RWPE2 (cell line): ENCODE measurements around the gene LRCOL1.

ENCODE experiments used
- ATAC-seq: fragments of 200-7000 bp; cut with Tn5 transposase; 3 replicates; pipeline ENCODE4 v1.9.1; 2021; ENCODE audit warnings: low read depth
- DNase-seq: peaks from one replicate; pipeline ENCODE4 v3.0.0-alpha.2; 2020; ENCODE audit warnings: low spot score
- H3K27ac ChIP-seq: fragments of 450-650 bp; 2 replicates; pipeline ENCODE4 v1.5.1; 2017; ENCODE audit warnings: mild to moderate bottlenecking; ENCODE audit not compliant: poor library complexity, severe bottlenecking
- H3K27me3 ChIP-seq: fragments of 250-450 bp; sonication (Bioruptor Pico); 2 replicates; pipeline ENCODE4 v1.5.1; 2021; ENCODE audit warnings: mild to moderate bottlenecking, moderate library complexity; ENCODE audit not compliant: insufficient read depth, poor library complexity, severe bottlenecking
- H3K36me3 ChIP-seq: fragments of 250-450 bp; sonication (Bioruptor Pico); 2 replicates; pipeline ENCODE4 v1.5.1; 2020; ENCODE audit warnings: low read depth, mild to moderate bottlenecking, moderate library complexity
- H3K4me1 ChIP-seq: fragments of 250-450 bp; sonication (Bioruptor Pico); 2 replicates; pipeline ENCODE4 v1.5.1; 2021; ENCODE audit warnings: mild to moderate bottlenecking, moderate library complexity; ENCODE audit not compliant: insufficient read depth, poor library complexity, severe bottlenecking
- H3K4me3 ChIP-seq: fragments of 250-450 bp; sonication (Bioruptor Pico); 2 replicates; pipeline ENCODE4 v1.5.1; 2021; ENCODE audit warnings: mild to moderate bottlenecking, moderate library complexity; ENCODE audit not compliant: severe bottlenecking
- H3K9me3 ChIP-seq: fragments of 250-450 bp; sonication (Bioruptor Pico); 2 replicates; pipeline ENCODE4 v1.5.1; 2021; ENCODE audit warnings: mild to moderate bottlenecking, moderate library complexity; ENCODE audit not compliant: severe bottlenecking
- TF ChIP-seq, protein P1 (sequence below): fragments of 450-650 bp; IDR thresholded peaks from one replicate; pipeline ENCODE4 v1.5.1; 2017; ENCODE audit warnings: mild to moderate bottlenecking, moderate library complexity; ENCODE audit not compliant: poor library complexity, severe bottlenecking

LRCOL1 gene

DNA sequence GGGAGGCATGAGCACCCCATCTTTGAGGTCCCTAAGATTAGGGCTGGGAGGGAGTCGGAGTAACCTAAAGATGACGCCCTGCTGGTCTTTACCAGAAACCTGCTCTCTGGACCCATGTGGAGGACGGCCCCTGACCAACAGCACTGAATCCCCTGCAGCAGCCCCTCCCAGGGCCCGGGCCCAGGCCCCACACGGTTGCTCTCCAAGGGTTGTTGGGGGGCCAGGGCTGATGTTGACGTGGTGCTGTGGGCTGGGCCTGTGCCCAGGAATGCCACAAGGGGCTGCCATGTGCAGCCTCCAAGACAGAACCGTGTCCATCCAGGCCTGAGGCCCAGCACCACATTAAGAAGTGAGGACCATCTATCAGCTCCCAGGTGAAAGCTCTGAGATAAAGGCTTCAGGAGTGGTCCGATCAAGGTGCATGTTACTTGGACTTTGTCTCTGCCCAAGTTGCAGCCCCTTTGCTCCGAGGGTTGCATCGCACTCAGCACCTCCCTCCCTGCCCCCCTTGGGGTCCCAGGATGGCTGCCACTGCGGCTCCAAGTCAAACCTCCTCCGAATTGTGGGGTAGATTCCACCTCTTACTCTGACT is 29.6 kb downstream of the LRCOL1 start:
- TF ChIP-seq, protein P1, sequence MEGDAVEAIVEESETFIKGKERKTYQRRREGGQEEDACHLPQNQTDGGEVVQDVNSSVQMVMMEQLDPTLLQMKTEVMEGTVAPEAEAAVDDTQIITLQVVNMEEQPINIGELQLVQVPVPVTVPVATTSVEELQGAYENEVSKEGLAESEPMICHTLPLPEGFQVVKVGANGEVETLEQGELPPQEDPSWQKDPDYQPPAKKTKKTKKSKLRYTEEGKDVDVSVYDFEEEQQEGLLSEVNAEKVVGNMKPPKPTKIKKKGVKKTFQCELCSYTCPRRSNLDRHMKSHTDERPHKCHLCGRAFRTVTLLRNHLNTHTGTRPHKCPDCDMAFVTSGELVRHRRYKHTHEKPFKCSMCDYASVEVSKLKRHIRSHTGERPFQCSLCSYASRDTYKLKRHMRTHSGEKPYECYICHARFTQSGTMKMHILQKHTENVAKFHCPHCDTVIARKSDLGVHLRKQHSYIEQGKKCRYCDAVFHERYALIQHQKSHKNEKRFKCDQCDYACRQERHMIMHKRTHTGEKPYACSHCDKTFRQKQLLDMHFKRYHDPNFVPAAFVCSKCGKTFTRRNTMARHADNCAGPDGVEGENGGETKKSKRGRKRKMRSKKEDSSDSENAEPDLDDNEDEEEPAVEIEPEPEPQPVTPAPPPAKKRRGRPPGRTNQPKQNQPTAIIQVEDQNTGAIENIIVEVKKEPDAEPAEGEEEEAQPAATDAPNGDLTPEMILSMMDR = no peak
- Histone ChIP-seq H3K36me3 (peaks cover 10% of the 10 kb centered on the region), H3K27me3 (no peaks in the 10 kb centered on the region), H3K9me3 (no peaks in the 10 kb centered on the region), H3K4me1 (no peaks in the 10 kb centered on the region), H3K27ac (no peak overlapping the region), H3K4me3 (no peak overlapping the region)
- ATAC-seq (no peak), DNase-seq (no peak)

DNA sequence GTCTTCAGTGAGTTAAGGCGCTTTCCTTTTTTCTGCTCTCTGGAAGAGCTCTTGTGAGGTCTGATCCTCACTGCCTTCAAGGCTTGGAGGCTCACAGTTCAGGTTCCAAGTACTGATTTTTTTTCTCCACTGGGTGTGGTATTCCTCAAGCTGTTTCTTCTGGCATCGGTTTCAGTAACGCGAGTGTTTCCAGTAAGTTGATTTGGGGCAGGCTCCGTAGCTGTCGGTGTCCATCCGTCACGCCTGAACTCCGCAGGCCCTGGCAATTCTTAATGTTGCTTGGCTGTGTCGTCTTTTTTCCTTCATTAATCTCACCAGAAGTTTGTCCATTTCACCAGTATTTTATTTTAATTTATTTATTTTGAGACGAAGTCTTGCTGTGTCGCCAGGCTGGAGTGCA is 30.6 kb downstream of the LRCOL1 start:
- TF ChIP-seq, protein P1 = no peak
- Histone ChIP-seq H3K4me3 (no peak overlapping the region), H3K27me3 (no peaks in the 10 kb centered on the region), H3K27ac (no peak overlapping the region), H3K9me3 (no peaks in the 10 kb centered on the region), H3K36me3 (peaks cover 10% of the 10 kb centered on the region), H3K4me1 (no peaks in the 10 kb centered on the region)
- DNase-seq (no peak), ATAC-seq (no peak)

DNA sequence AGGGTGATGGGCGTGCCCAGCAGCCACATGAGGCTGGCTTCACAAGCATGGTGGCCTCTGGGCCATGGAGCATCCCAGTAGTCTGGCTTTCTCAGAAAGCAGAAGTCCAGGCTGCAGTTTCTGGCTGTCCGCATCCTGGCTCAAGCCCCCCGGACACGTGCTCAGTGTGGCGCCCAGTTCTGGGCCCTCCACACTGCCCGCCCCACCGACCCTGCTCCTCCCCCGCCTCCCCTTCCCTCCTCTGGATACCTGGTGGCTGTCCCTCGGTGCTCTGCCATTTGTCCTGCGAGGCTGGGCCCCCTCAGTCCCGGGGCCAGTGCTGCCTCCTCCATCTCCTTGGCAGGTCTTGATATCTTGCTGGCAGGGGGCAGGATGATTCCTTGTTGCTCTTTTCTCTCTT is 31.6 kb downstream of the LRCOL1 start:
- no peak overlapping the region for H3K4me3 ChIP-seq
- H3K9me3 ChIP-seq = no peaks in the 10 kb centered on the region
- H3K27me3 ChIP-seq = no peaks in the 10 kb centered on the region
- no peak overlapping the region for H3K27ac ChIP-seq
- no peak for DNase-seq
- TF ChIP-seq, protein P1 = no peak
- H3K36me3 ChIP-seq = peaks cover 10% of the 10 kb centered on the region
- ATAC-seq = no peak
- H3K4me1 ChIP-seq = no peaks in the 10 kb centered on the region

DNA sequence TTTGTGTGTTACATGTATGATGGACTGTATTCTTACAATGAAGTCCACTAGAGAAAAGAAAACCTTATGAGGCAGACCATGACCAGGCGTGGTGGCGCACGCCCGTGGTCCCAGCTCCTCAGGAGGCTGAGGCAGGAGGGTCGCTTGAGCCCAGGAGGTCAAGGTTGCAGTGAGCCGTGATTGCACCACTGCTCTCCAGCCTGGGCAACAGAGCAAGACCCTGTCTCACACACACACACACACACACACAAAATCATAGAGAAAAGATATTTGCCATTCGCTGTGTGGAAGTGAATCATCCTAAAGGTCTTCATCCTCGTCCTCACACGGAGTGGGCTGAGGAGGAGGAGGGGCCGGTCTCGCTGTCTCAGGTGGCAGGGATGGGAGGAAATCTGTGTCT is 32.3 kb downstream of the LRCOL1 start:
- H3K9me3 ChIP-seq = no peaks in the 10 kb centered on the region
- H3K4me3 ChIP-seq = no peak overlapping the region
- H3K27me3 ChIP-seq = no peaks in the 10 kb centered on the region
- DNase-seq (no peak), ATAC-seq (no peak)
- peaks cover 10% of the 10 kb centered on the region for H3K36me3 ChIP-seq
- no peaks in the 10 kb centered on the region for H3K4me1 ChIP-seq
- H3K27ac ChIP-seq = no peak overlapping the region
- TF ChIP-seq, protein P1 = no peak

DNA sequence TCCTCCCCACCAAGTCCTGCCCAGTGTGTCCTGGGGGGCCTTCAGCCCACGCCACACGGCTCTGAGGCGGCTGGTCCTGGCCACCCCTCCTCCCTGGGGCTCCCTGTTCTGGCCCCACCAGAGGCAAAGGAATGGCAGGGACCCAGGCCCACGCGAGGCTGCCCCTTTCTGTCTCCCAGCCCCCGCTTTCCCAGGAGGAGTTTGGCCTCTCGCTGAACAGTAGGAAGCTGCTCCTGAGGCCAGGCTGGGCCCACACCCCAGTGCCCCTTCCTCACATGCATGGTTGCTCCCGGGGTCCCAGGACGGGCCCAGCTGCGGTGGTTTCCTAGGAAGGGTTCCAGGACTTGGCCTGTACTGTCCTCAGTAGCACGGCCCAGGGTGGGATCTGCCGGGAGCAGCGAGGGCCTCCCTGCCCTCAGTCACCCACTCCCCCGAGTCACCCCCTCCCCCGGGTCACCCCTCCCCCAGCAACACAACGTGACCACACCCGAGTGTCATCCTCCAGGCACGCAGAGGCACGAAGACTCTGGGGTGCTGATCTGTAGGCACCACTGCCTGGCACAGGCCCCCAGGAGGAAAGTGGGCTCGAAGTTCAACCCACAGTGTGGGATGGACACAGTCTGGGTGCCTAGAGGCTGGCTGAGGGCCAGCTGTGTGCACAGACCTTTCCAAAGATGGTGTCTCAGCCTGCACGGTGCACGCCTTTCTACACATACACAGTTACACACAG is 33.0 kb downstream of the LRCOL1 start:
- ATAC-seq (no peak), DNase-seq (no peak)
- H3K36me3 ChIP-seq = peaks cover 10% of the 10 kb centered on the region

More for the DNA sequence above, 33.0 kb downstream of the LRCOL1 start:
- H3K9me3 ChIP-seq = no peaks in the 10 kb centered on the region
- no peaks in the 10 kb centered on the region for H3K27me3 ChIP-seq
- TF ChIP-seq, protein P1 = no peak
- no peak overlapping the region for H3K4me3 ChIP-seq
- no peak overlapping the region for H3K27ac ChIP-seq
- no peaks in the 10 kb centered on the region for H3K4me1 ChIP-seq
